H1 (cell line): Measurements from ENCODE around the gene STAG1.

Experiments used
- ASH2L ChIP-seq: fragments of 200-600, 300-600 bp; sonication (generic); IDR thresholded peaks from one replicate; pipeline ENCODE4 v1.7.1; 2017; ENCODE audit warnings: low read length
- ATF3 ChIP-seq: IDR thresholded peaks from 2 replicates; pipeline ENCODE4 v1.6.1; 2011; ENCODE audit warnings: low read depth, mild to moderate bottlenecking, low read length; ENCODE audit not compliant: insufficient read depth
- BRCA1 ChIP-seq: IDR thresholded peaks from 2 replicates; pipeline ENCODE4 v1.6.1; 2012; ENCODE audit warnings: low read depth, low read length, improper control_type of control experiment
- CTCF ChIP-seq, 3 experiments: IDR thresholded peaks; 1 replicate in 2 of 3; 2 replicates in 1 of 3; pipeline versions ENCODE4 v1.5.1 to v1.6.1; 2011; ENCODE audit warnings: low read length in 3 of 3, mild to moderate bottlenecking in 3 of 3, inconsistent platforms in 2 of 3, low read depth in 1 of 3, moderate library complexity in 1 of 3; ENCODE audit not compliant: insufficient read depth in 1 of 3; ENCODE audit errors: control extremely low read depth in 1 of 3
- EP300 ChIP-seq, 2 experiments: IDR thresholded peaks; 1 replicate in 1 of 2; 2 replicates in 1 of 2; pipeline ENCODE4 v1.6.1; 2011 to 2012; ENCODE audit warnings: low read depth in 2 of 2, low read length in 2 of 2, mild to moderate bottlenecking in 2 of 2, borderline replicate concordance in 1 of 2, inconsistent platforms in 1 of 2, moderate library complexity in 1 of 2
- FOSL1 ChIP-seq: IDR thresholded peaks from 2 replicates; pipeline ENCODE4 v1.6.1; 2011; ENCODE audit warnings: mild to moderate bottlenecking, low read depth, low read length, moderate library complexity; ENCODE audit not compliant: insufficient read depth
- MAX ChIP-seq: IDR thresholded peaks from 2 replicates; pipeline ENCODE4 v1.6.1; 2012; ENCODE audit warnings: inconsistent platforms
- POLR2A ChIP-seq, 2 experiments: IDR thresholded peaks; 1 replicate in 1 of 2; 2 replicates in 1 of 2; pipeline ENCODE4 v1.6.1; 2011; ENCODE audit warnings: low read depth in 2 of 2, low read length in 2 of 2, mild to moderate bottlenecking in 2 of 2; ENCODE audit errors: control extremely low read depth in 1 of 2
- POLR2AphosphoS5 ChIP-seq: IDR thresholded peaks from 2 replicates; pipeline ENCODE4 v1.6.1; 2011; ENCODE audit warnings: low read depth, low read length
- SP2 ChIP-seq: IDR thresholded peaks from 2 replicates; pipeline ENCODE4 v1.6.1; 2012; ENCODE audit warnings: mild to moderate bottlenecking, low read length, inconsistent platforms
- TEAD4 ChIP-seq: IDR thresholded peaks from 2 replicates; pipeline ENCODE4 v1.6.1; 2012; ENCODE audit warnings: low read depth, low read length, inconsistent platforms, mixed read lengths

GRCh38 chr3:136516095-136516494 lies 236.1 kb downstream of the STAG1 start:
- no peak for TF ChIP-seq EP300 (IDR thresholded peaks at IDR 0.05; ENCODE audit: borderline replicate concordance in 1 of 2, low read depth in 2 of 2, low read length in 2 of 2)
- no peak for TF ChIP-seq ASH2L
- no peak for TF ChIP-seq CTCF (IDR thresholded peaks at IDR 0.05; ENCODE audit: control extremely low read depth in 1 of 3, insufficient read depth in 1 of 3, low read depth in 1 of 3, low read length in 3 of 3)
- TF ChIP-seq FOSL1, result no peak
- no peak for TF ChIP-seq ATF3
- TF ChIP-seq POLR2A (IDR thresholded peaks at IDR 0.05; ENCODE audit: control extremely low read depth in 1 of 2, low read depth in 2 of 2, low read length in 2 of 2), result no peak
- TF ChIP-seq MAX, result no peak
- TF ChIP-seq BRCA1, result no peak
- no peak for TF ChIP-seq POLR2AphosphoS5
- TF ChIP-seq SP2, result no peak
- no peak for TF ChIP-seq TEAD4
